HG03103 (cell line): ENCODE data around the gene ANKRD28.
"Not testable (repeated sequence)": the region's sequence is repeated elsewhere in the genome, so short reads cannot be mapped to it uniquely, and the experiment has no call there.

ENCODE experiments used
- ATAC-seq: cut with Tn5 transposase; IDR thresholded peaks from one replicate; pipeline ENCODE4 v1.9.1; 2021; ENCODE audit warnings: low read depth; ENCODE audit not compliant: unreplicated experiment

The ANKRD28 gene

GRCh38 chr3:15638891-15639262 is 158.9 kb downstream of the ANKRD28 start:
- ATAC-seq: no peak

- ATAC-seq: no peak
Observed at GRCh38 chr3:15638193-15638890, 159.4 kb downstream of the ANKRD28 start.

DNA sequence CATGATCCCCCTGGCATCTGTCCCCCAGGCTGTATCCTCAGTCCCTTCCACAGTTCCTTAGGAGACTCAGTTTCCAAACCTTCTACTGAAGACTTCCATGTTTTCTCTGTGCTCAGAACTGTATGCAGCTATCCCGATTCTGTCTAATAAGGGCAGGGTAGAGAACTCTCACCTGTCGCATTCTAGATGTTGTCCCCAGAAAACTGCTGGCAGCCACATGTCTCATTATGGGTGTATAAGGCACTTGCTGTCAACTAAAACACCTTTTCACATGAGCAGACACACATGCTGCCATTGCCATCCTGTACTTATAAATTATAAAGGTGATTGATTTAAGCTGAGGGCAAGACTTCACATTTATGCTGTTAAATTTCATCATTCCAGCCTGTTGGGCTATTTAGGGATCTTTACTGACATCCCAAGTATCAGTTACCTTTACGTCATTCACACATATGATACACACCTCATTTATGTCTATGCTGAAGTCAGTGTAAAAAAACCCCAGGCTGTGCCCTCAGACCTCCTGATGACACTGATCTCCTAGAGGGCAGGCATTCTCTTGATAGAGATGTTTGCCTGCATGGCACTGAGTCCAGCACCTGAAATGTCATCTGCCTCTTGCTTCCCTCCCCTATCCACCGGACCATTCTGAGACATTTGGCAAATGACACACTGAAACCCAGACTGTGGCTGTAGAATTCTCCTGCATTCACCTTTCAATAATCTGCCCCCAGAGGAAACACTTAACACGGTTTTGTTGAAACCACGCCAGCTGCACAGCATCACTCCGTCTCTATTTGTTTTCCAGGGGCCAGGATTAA is 160.4 kb downstream of the ANKRD28 start:
- ATAC-seq: peak; percentile 37

DNA sequence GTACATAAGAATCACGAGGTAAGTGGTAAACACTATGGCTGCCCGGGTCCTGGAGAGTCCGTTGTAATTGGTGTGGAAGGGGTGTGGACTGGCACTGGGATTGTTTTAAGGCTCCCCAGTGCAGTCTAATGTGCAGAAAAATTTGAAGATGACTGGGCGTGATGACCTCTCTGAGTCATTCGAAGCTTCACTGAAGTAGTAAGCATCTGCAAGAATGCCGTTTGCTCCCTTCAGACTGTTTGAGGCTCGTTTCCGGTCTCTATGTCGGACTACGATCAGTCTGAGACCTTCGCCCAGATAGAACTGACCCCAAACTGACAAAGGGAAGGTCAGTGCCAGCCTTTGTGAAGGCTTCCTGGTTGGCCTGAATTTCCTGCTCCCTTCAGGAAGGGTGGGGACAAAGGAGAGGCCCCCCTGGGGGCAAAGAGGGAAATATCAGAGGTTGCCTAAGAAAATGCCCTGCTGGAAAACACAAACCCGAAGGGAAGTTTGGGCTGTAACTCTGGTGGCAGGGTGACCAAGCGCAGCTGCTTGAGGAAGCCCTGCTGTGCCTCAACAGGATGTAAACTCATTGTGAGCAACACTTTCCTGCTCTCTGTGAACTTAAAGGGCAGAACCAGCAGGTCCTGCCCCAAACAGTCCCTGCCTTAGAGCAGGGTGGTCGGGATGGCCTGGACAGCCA is 161.6 kb downstream of the ANKRD28 start:
- ATAC-seq: no peak

- ATAC-seq: no peak
Observed at GRCh38 chr3:15635121-15635661, 162.6 kb downstream of the ANKRD28 start.

- ATAC-seq: no peak
Observed at GRCh38 chr3:15634671-15635070, 163.1 kb downstream of the ANKRD28 start.

DNA sequence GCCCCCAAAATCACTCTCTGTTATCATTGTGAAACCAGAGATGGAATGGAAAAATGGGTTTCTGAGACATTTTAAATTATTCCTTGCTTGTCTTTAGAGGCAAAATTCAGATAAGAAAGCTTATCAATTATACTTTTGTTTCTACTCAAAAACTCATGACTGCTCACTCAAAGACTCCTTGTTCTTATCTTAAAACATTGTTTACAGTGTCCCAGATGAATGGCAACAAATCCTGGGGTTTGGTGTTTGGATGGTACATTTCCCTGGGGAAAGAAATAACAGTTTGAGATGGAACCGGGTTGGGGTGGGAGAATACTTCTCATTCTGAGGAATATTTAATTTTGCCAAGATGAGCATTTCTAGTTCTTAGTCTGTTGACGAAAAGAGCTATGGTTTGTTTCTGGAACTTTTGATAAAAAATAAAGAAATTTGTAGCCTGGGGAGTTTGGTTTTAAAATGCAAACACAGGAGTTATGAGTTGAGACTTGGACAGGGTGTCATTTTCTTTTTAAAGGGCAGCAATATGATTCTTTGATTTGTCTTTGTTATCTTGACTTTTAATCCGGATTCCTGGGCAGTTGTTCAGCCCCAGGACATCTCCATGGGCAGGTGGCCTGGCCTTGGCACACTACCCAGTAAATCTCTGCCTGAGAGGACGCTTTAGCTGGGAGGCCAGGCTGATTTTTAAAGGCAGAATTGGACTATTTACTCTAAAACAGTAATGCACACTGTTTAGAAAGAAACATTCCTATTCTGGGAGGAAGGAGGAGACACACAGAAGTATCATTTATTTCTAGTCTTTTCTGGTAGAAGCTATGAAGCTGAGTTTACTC is 163.8 kb downstream of the ANKRD28 start:
- ATAC-seq: no peak

- no peak for ATAC-seq
Observed at GRCh38 chr3:15633159-15633558, 164.6 kb downstream of the ANKRD28 start.

GRCh38 chr3:15632212-15632580 is 165.6 kb downstream of the ANKRD28 start:
- no peak for ATAC-seq

DNA sequence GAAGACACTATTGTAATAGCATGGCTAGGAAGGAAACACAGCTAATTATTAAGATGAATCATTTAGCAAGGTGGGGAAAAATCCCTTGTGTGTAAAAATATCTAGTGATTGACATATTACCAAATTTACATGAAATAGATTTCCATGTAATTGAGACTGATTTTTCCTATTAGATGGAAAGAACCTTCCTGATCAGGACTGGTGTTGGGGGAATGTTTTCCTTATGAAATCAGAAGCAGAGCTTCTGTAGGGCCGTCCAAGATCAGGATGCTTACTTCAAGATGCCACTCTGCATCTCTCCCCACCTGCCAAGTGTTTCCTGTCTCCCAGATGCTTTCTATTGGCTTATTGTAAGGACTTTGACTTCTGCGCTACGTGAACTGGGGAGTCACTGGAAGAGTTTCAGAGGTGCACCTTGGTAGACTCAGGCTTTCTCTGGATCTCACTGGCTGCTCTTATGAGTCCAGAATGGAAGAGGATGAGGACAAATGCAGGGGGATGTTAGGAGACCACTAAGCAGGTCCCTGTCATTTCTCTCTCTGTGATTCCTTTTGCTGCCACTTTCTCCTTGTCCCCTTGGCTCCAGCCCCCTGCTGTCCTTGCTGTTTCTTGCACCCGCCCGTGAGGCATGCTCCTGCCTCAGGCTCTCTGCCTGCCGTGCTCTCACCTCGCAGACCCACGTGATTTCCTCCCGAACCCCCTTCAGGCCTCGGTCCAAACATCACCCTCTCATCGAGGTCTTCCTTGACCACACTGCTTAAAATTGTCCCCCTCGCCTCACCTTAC is 166.2 kb downstream of the ANKRD28 start:
- ATAC-seq: no peak

DNA sequence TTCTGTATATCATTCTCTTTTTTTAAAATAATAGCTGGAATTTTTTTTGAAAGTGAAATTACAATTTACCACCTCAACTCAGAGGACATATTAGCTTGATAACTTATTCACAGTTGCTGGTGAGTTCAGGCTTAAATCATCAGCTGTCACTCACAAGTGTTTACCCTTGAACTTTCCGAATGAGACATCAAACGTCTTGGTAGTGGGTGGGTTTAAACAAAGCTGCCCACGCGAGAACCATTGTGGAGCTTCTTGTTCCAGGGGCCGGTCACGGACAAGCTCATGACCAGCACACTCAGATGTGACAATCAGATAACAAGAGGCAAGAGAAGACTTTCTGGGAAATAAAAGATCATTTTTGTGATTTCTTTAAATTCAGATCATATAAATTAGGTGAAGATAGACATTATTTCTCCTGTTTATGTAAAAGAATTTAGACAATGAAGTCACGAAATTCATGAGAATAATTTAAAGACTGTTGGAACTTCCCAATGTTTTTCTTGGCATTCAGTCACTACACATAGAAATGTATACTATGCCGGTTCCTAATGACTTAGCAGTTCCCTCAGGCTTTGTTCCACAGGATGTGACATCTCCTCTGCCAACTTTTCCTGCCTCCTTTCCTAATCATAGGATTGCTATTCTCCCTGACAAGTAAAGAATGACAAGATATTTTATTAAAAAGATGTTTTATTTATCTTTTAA is 167.0 kb downstream of the ANKRD28 start:
- no peak for ATAC-seq

GRCh38 chr3:15629860-15630597 is 167.8 kb downstream of the ANKRD28 start:
- peak; percentile 90 for ATAC-seq

DNA sequence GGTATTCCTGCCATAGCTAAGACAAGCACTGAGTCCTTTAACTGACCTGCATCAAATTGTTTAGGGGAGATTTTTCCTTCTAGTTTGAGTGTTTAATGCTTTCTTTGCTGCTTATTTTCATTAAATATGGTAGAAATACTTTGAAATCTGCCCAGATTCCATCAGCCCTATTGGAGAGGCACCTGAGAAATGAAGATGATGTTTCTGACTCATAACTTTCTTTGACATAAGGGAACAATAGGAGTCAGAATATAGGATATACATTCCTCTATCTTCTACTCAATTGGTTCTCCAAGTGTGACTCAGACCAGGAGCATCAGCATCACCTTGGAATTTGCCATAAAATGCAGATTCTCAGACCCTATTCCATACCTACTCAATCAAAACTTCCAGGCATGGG is 168.8 kb downstream of the ANKRD28 start:
- ATAC-seq: no peak

GRCh38 chr3:15623535-15624440 is 174.0 kb downstream of the ANKRD28 start:
- no peak for ATAC-seq

DNA sequence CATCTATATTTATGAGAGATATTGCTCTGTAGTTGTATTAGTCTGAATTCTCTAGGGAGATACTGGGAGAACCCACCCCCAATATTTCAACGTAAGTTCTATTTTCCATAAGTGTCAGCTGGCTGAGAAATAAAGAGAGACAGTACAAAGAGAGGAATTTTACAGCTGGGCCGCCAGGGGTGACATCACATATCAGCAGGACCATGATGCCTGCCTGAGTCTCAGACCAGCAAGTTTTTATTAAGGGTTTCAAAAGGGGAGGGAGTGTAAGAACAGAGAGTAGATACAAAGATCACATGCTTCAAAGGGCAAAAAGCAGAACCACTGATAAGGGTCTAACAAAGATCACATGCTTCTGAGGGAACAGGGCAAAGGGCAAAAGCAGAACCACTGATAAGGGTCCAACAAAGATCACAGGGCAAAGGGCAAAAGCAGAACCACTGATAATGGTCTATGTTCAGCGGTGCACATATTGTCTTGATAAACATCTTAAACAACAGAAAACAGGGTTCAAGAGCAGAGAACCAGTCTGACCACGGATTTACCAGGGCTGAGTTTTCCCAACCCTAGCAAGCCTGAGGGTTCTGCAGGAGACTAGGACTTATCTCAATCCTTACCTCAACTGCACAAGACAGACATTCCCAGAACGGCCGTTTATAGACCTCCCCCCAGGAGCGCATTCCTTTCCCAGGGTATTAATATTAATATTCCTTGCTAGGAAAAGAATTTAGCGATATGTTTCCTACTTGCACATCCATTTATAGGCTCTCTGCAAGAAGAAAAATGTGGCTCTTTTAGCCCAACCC is 177.9 kb downstream of the ANKRD28 start:
- not testable (repeated sequence) for ATAC-seq
